HEK293 (cell line): ENCODE data around the gene NCAPG2.

Experiments used
- CTCF ChIA-PET: fragments of 350-600 bp; formaldehyde crosslinking; extraction: SDS; loops from one replicate; lab custom pipeline; 2021; ENCODE audit warnings: antibody characterized with exemption; lab: Yijun Ruan, JAX
- POLR2A ChIA-PET: fragments of 300-600 bp; formaldehyde crosslinking; extraction: SDS; loops from one replicate; lab custom pipeline; 2020; ENCODE audit warnings: antibody characterized with exemption, inconsistent platforms; lab: Yijun Ruan, JAX
- H3K27ac ChIP-seq: fragments of 200-500 bp; sonication (Bioruptor generic); 2 replicates; pipeline ENCODE4 v1.5.1; 2014; ENCODE audit warnings: low read depth, low read length, control low read depth, inconsistent platforms; ENCODE audit errors: extremely low read depth
- H3K36me3 ChIP-seq, 2 experiments: fragments of 200-500 bp in 1 of 2; sonication (Bioruptor generic) in 1 of 2; 1 replicate in 1 of 2; 2 replicates in 1 of 2; pipeline ENCODE4 v1.5.1; 2014 to 2017; ENCODE audit warnings: inconsistent platforms in 2 of 2, low read length in 2 of 2; ENCODE audit not compliant: control insufficient read depth in 2 of 2, insufficient read depth in 1 of 2
- H3K4me1 ChIP-seq: fragments of 200-500 bp; sonication (Bioruptor generic); 2 replicates; pipeline ENCODE4 v1.5.1; 2014; ENCODE audit warnings: mild to moderate bottlenecking, low read length, inconsistent platforms; ENCODE audit not compliant: control insufficient read depth, insufficient read depth
- H3K4me3 ChIP-seq: 2 replicates; pipeline ENCODE4 v1.5.1; 2011; ENCODE audit warnings: low read depth, mild to moderate bottlenecking, control low read depth, low read length, moderate library complexity
- H3K9me3 ChIP-seq: fragments of 200-500 bp; sonication (Bioruptor generic); 2 replicates; pipeline ENCODE4 v1.5.1; 2014; ENCODE audit warnings: low read depth, low read length, inconsistent platforms; ENCODE audit not compliant: control insufficient read depth, insufficient read depth
- HOXA7 ChIP-seq: sonication (generic); formaldehyde crosslinking; IDR thresholded peaks from 2 replicates; pipeline ENCODE4 v1.8.1; 2022; ENCODE audit warnings: missing genetic modification reagents, borderline replicate concordance
- INSM2 ChIP-seq: fragments of 450-650 bp; formaldehyde crosslinking; IDR thresholded peaks from 2 replicates; pipeline ENCODE4 v1.5.1; 2016; ENCODE audit warnings: missing biosample characterization, missing genetic modification characterization
- MYNN ChIP-seq: fragments of 450-650 bp; formaldehyde crosslinking; IDR thresholded peaks from 2 replicates; pipeline ENCODE4 v1.5.1; 2016; ENCODE audit warnings: missing biosample characterization, missing genetic modification characterization, borderline replicate concordance
- SCRT2 ChIP-seq: fragments of 450-650 bp; formaldehyde crosslinking; IDR thresholded peaks from 2 replicates; pipeline ENCODE4 v1.5.1; 2016; ENCODE audit warnings: missing biosample characterization, missing genetic modification characterization
- SP2 ChIP-seq: fragments of 450-650 bp; formaldehyde crosslinking; IDR thresholded peaks from 2 replicates; pipeline ENCODE4 v1.5.1; 2016; ENCODE audit warnings: missing biosample characterization, missing genetic modification characterization
- ZBTB17 ChIP-seq: fragments of 450-650 bp; formaldehyde crosslinking; IDR thresholded peaks from 2 replicates; pipeline ENCODE4 v1.5.1; 2016; ENCODE audit warnings: missing biosample characterization, missing genetic modification characterization
- ZBTB6 ChIP-seq: fragments of 450-650 bp; formaldehyde crosslinking; IDR thresholded peaks from 2 replicates; pipeline ENCODE4 v1.5.1; 2017; ENCODE audit warnings: missing biosample characterization, missing genetic modification characterization
- ZNF10 ChIP-seq: fragments of 450-650 bp; formaldehyde crosslinking; IDR thresholded peaks from 2 replicates; pipeline ENCODE4 v1.5.1; 2017; ENCODE audit warnings: missing biosample characterization, missing genetic modification characterization
- ZNF155 ChIP-seq: fragments of 450-650 bp; formaldehyde crosslinking; IDR thresholded peaks from 2 replicates; pipeline ENCODE4 v1.5.1; 2016; ENCODE audit warnings: missing biosample characterization, missing genetic modification characterization
- ZNF169 ChIP-seq: fragments of 450-650 bp; formaldehyde crosslinking; IDR thresholded peaks from 2 replicates; pipeline ENCODE4 v1.5.1; 2016; ENCODE audit warnings: missing biosample characterization, missing genetic modification characterization
- ZNF184 ChIP-seq: fragments of 450-650 bp; IDR thresholded peaks from 2 replicates; pipeline ENCODE4 v1.5.1; 2018; ENCODE audit warnings: missing biosample characterization, mild to moderate bottlenecking, missing genetic modification characterization
- ZNF214 ChIP-seq: fragments of 450-650 bp; formaldehyde crosslinking; IDR thresholded peaks from 2 replicates; pipeline ENCODE4 v1.5.1; 2017; ENCODE audit warnings: missing biosample characterization, mild to moderate bottlenecking, missing genetic modification characterization, borderline replicate concordance
- ZNF266 ChIP-seq: fragments of 450-650 bp; formaldehyde crosslinking; IDR thresholded peaks from 2 replicates; pipeline ENCODE4 v1.5.1; 2016; ENCODE audit warnings: missing biosample characterization, missing genetic modification characterization, low read depth
- ZNF560 ChIP-seq: fragments of 450-650 bp; formaldehyde crosslinking; IDR thresholded peaks from 2 replicates; pipeline ENCODE4 v1.5.1; 2017; ENCODE audit warnings: missing biosample characterization, missing genetic modification characterization, borderline replicate concordance
- ZNF658 ChIP-seq: fragments of 450-650 bp; formaldehyde crosslinking; IDR thresholded peaks from 2 replicates; pipeline ENCODE4; 2016; ENCODE audit warnings: missing biosample characterization, missing genetic modification characterization
- ZNF692 ChIP-seq: fragments of 450-650 bp; formaldehyde crosslinking; IDR thresholded peaks from 2 replicates; pipeline ENCODE4 v1.5.1; 2016; ENCODE audit warnings: missing biosample characterization, missing genetic modification characterization
- ZNF837 ChIP-seq: fragments of 450-650 bp; formaldehyde crosslinking; IDR thresholded peaks from 2 replicates; pipeline ENCODE4 v1.5.1; 2016; ENCODE audit warnings: missing biosample characterization, missing genetic modification characterization
- ZSCAN18 ChIP-seq: fragments of 450-650 bp; formaldehyde crosslinking; IDR thresholded peaks from 2 replicates; pipeline ENCODE4 v1.5.1; 2016; ENCODE audit warnings: missing biosample characterization, missing genetic modification characterization
- ZSCAN5A ChIP-seq: fragments of 450-650 bp; formaldehyde crosslinking; IDR thresholded peaks from 2 replicates; pipeline ENCODE4 v1.5.1; 2016; ENCODE audit warnings: missing biosample characterization, missing genetic modification characterization

The NCAPG2 gene

GRCh38 chr7:158623241-158623640 is 81.4 kb downstream of the NCAPG2 start:
- POLR2A ChIA-PET = interaction anchor here (0.6 kb wide), 1 partner anchor 10 kb away, joined by 4 read pairs; no protein-coding TSS in a partner anchor
- H3K36me3 ChIP-seq = peaks cover 3 to 18% of the 10 kb centered on the region in 2 experiments; a peak in 2 of 3 replicates
- CTCF ChIA-PET = no interaction called here

GRCh38 chr7:158620839-158621441 is 83.7 kb downstream of the NCAPG2 start:
- Histone ChIP-seq H3K27ac (no peak overlapping the region), H3K4me3 (no peak overlapping the region), H3K36me3 (peaks cover 0 to 7% of the 10 kb centered on the region in 2 experiments; a peak in 2 of 3 replicates), H3K9me3 (no peaks in the 10 kb centered on the region), H3K4me1 (0 out of 2 replicates have a peak, but pooled peaks cover 6% of the 10 kb centered on the region)
- POLR2A ChIA-PET = no interaction called here
- CTCF ChIA-PET = interaction anchor here (0.7 kb wide), 1 partner anchor 25 kb away, joined by 3 read pairs; no protein-coding TSS in a partner anchor
- TF ChIP-seq ZSCAN18 (tag by site-specific recombination) (no peak), ZNF214 (tag by site-specific recombination) (no peak), MYNN (tag by site-specific recombination) (no peak), ZNF692 (no peak), ZNF560 (tag by site-specific recombination) (no peak), ZSCAN5A (tag by site-specific recombination) (no peak), ZNF184 (tag by site-specific recombination) (no peak), ZBTB17 (tag by site-specific recombination) (no peak), ZNF169 (tag by site-specific recombination) (no peak), ZNF155 (tag by site-specific recombination) (no peak)

More at GRCh38 chr7:158623241-158623640, 81.4 kb downstream of the NCAPG2 start:
- TF ChIP-seq HOXA7 (CRISPR knock-in tag) (no peak), SP2 (tag by site-specific recombination) (no peak), ZNF658 (tag by site-specific recombination) (no peak), SCRT2 (tag by site-specific recombination) (no peak), ZBTB6 (no peak), ZNF266 (tag by site-specific recombination) (no peak), ZNF837 (tag by site-specific recombination) (no peak), ZNF10 (tag by site-specific recombination) (no peak), INSM2 (tag by site-specific recombination) (no peak)
- no peaks in the 10 kb centered on the region for H3K4me1 ChIP-seq
- H3K4me3 ChIP-seq = no peak overlapping the region
- H3K9me3 ChIP-seq = no peaks in the 10 kb centered on the region
- H3K27ac ChIP-seq = no peak overlapping the region
